DND-41 (cell line): Measurements from ENCODE around the gene CYP2W1.

Source experiments
- CTCF ChIP-seq: IDR thresholded peaks from 2 replicates; pipeline ENCODE4 v1.5.1; 2012; ENCODE audit warnings: borderline replicate concordance, low read length, moderate library complexity, mild to moderate bottlenecking; ENCODE audit not compliant: poor library complexity, severe bottlenecking; ENCODE audit errors: extremely low read depth
- EZH2 ChIP-seq: IDR thresholded peaks from 3 replicates; pipeline ENCODE4 v1.6.1; 2012; ENCODE audit warnings: borderline replicate concordance, low read depth, mild to moderate bottlenecking, moderate library complexity, low read length, inconsistent platforms; ENCODE audit not compliant: severe bottlenecking

- TF ChIP-seq CTCF (no peak), EZH2 (no peak)
Measured at GRCh38 chr7:983004-983615, at the start of gene CYP2W1.
